Measurements from ENCODE around the gene LIAS.

The LIAS gene

DNA sequence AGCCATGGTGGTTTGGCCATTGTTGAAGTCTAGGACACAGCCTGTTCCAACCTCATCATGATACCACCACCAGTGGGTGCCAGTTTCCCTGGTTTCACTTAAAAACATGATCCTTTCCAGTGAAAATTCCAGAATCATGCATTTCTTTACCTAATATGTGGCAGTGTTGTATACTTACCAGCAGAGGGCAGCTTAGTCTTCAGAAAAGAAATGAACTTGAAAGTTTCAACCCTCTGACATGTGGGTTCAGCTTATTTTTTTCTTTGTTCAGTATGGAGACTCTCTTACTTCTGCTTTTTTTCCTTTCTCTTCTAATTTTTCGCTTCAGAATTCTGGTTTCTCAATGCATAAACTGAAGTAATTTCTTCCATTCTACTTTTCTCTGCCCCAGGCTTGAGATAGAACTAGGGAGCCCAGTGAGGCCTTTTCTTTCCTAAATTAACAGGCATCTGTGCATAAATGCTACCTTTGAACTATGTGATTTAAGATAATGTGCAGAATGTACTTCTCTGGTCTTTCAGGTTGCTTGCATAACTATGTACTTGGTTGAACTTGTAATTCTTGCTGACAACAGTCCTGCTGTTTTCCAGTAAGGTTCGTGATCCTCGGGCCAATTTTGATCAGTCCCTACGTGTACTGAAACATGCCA, 10.7 kb downstream of the LIAS start:
- TF ChIP-seq, protein P1, sequence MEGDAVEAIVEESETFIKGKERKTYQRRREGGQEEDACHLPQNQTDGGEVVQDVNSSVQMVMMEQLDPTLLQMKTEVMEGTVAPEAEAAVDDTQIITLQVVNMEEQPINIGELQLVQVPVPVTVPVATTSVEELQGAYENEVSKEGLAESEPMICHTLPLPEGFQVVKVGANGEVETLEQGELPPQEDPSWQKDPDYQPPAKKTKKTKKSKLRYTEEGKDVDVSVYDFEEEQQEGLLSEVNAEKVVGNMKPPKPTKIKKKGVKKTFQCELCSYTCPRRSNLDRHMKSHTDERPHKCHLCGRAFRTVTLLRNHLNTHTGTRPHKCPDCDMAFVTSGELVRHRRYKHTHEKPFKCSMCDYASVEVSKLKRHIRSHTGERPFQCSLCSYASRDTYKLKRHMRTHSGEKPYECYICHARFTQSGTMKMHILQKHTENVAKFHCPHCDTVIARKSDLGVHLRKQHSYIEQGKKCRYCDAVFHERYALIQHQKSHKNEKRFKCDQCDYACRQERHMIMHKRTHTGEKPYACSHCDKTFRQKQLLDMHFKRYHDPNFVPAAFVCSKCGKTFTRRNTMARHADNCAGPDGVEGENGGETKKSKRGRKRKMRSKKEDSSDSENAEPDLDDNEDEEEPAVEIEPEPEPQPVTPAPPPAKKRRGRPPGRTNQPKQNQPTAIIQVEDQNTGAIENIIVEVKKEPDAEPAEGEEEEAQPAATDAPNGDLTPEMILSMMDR (IDR thresholded peaks at IDR 0.05; ENCODE audit: control insufficient read depth, extremely low read depth, insufficient read depth) = peak; percentile 75
- peak; percentile 69 for DNase-seq (ENCODE audit: low read depth)

GRCh38 chr4:39470402-39470801, 11.5 kb downstream of the LIAS start:
- DNase-seq (ENCODE audit: low read depth) = no peak
- TF ChIP-seq, protein P1 (IDR thresholded peaks at IDR 0.05; ENCODE audit: control insufficient read depth, extremely low read depth, insufficient read depth) = no peak
- H3K4me3 ChIP-seq (ENCODE audit: low read depth, low read length) = no peak overlapping the region

More for the DNA sequence above, 10.7 kb downstream of the LIAS start:
- H3K4me3 ChIP-seq (ENCODE audit: low read depth, low read length) = no peak overlapping the region

DNA sequence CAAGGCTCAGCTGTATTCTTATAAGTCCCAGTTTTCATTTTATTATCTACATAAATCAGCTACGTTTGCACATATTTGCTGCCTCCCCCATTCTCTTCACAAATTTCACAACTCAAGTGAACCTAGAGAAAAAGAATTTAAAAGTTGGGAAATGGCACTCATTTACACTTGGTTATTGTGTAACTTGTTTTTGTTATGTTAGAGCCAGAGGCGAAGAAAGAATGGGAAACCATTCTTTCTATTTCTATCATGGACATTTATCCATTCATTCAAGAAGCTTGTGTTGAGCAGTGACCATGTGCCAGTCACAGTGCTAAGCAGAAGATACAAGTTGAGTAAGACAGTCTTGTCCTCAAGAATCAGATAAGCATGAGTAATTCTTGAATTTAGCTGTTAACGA, 13.5 kb downstream of the LIAS start:
- H3K4me3 ChIP-seq (ENCODE audit: low read depth, low read length) = no peak overlapping the region
- no peak for DNase-seq (ENCODE audit: low read depth)
- TF ChIP-seq, protein P1 (IDR thresholded peaks at IDR 0.05; ENCODE audit: control insufficient read depth, extremely low read depth, insufficient read depth) = no peak

DNA sequence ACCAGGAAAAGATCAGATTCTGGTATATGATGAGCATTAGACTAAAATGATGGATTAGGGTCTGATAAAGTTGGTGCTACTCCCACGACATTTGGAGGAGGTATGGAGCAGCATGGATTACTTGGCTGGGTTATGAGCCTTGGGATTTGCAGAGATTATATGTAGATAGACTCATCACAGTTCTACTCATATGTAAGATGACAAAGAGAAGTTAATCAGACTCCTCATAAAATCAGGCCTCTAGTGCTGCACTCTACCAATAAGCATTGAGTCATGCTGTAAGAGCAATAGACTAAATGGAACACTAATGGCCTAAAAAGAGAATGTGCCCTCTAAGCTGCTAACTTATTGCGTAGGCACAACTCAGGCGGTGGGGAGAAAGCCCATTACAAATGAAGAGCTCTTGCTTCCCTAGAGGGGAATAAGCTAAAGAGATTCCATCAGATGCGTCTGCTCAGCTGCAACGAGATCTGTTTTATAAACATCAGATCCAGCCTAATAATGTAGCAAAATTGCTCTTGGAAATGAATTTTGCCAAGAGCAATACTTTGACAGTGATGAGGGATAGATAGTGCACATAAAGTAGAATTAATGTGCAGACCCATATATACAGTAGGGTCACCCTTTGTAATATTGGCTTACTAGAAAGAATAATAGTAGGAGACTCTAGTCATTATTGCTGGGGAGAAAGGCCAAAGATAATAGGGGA, 17.5 kb downstream of the LIAS start:
- TF ChIP-seq, protein P1 (IDR thresholded peaks at IDR 0.05; ENCODE audit: control insufficient read depth, extremely low read depth, insufficient read depth) = no peak
- no peak for DNase-seq (ENCODE audit: low read depth)
- no peak overlapping the region for H3K4me3 ChIP-seq (ENCODE audit: low read depth, low read length)

DNA sequence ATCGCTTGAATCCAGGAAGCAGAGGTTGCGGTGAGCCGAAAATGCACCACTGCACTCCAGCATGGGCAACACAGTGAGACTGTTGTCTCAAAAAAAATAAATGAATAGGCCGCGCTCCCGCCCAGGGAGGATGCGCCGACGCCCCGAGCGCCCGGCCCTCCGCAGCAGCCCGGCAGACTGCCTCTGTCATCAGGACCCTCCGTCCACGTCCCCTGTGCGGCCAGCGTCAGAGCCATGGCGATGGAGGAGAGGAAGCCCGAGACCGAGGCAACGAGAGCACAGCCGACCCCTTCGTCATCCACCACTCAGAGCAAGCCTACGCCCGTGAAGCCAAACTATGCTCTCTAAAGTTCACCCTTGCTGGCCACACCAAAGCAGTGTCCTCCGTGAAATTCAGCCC, 21.4 kb downstream of the LIAS start:
- no peak for DNase-seq (ENCODE audit: low read depth)
- TF ChIP-seq, protein P1 (IDR thresholded peaks at IDR 0.05; ENCODE audit: control insufficient read depth, extremely low read depth, insufficient read depth) = no peak
- H3K4me3 ChIP-seq (ENCODE audit: low read depth, low read length) = no peak overlapping the region

GRCh38 chr4:39480902-39481695, 22.2 kb downstream of the LIAS start:
- DNase-seq (ENCODE audit: low read depth) = no peak
- TF ChIP-seq, protein P1 (IDR thresholded peaks at IDR 0.05; ENCODE audit: control insufficient read depth, extremely low read depth, insufficient read depth) = no peak
- H3K4me3 ChIP-seq (ENCODE audit: low read depth, low read length) = no peak overlapping the region

Measured in LNCaP clone FGC (cell line).